Nephron progenitor cell (in vitro differentiated cells): ENCODE data around the gene TPP1.

Experiments used
- DNase-seq: peaks from one replicate; pipeline ENCODE4 v3.0.0; 2021
- H3K27ac Mint-ChIP-seq: 2 replicates; pipeline ENCODE4 v1.8.0; 2021; ENCODE audit warnings: mild to moderate bottlenecking, moderate library complexity, mixed read lengths
- H3K27me3 Mint-ChIP-seq: 2 replicates; pipeline ENCODE4 v1.8.0; 2021; ENCODE audit warnings: mild to moderate bottlenecking, low read depth, mixed read lengths; ENCODE audit not compliant: poor library complexity
- H3K36me3 Mint-ChIP-seq: 2 replicates; pipeline ENCODE4 v1.8.0; 2021; ENCODE audit warnings: low read depth, mixed read lengths
- H3K4me1 Mint-ChIP-seq: 2 replicates; pipeline ENCODE4 v1.8.0; 2021; ENCODE audit warnings: mixed read lengths
- H3K4me3 Mint-ChIP-seq: 2 replicates; pipeline ENCODE4 v1.8.0; 2021; ENCODE audit warnings: mild to moderate bottlenecking, moderate library complexity, mixed read lengths
- H3K9me3 Mint-ChIP-seq: 2 replicates; pipeline ENCODE4 v1.8.0; 2021; ENCODE audit warnings: mild to moderate bottlenecking, moderate library complexity, mixed read lengths
- TF ChIP-seq, protein P1 (sequence below): fragments of 200-600 bp; sonication (generic); IDR thresholded peaks from 2 replicates; pipeline ENCODE4 v1.5.0; 2021; ENCODE audit warnings: antibody characterized with exemption

Gene TPP1

DNA sequence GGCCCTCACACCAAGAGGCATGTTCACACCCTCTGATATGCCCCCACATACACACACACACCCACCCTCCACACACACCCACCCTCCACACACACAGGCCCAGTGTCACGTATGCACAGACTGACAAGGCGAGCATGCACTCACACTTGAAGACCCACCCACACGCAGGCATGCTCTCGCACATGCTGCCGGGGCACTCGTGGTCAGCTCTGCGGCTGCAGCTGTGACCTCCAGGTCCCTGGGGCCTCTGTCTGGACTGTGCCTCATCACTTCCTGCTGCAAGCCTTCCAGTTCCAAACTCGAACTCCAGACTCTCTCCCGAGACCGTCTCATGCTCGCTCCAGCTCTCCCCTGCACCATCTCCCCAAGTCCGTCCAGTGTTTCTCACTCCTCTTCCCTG, 26.8 kb upstream of the TPP1 start:
- DNase-seq: no peak

DNA sequence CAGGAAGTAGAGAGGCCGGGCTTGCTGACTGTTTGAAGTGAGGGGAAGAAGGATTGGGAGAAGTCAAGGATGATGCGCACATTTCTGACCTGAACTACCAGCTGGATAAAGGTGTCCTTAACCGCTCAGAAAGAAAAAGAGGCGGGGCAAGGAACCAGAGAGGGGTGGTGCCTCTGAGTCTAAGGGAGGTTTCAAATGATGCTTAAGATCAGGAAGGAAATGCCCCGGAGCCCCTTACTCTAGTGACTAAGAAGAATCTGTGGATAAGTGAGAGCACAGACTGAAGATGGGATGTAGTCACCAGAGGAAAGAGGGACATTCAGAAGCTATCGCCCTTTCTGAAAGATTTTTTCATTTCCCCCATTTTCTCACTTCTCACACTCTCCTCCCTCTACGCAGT, 23.7 kb upstream of the TPP1 start:
- TF ChIP-seq, protein P1, sequence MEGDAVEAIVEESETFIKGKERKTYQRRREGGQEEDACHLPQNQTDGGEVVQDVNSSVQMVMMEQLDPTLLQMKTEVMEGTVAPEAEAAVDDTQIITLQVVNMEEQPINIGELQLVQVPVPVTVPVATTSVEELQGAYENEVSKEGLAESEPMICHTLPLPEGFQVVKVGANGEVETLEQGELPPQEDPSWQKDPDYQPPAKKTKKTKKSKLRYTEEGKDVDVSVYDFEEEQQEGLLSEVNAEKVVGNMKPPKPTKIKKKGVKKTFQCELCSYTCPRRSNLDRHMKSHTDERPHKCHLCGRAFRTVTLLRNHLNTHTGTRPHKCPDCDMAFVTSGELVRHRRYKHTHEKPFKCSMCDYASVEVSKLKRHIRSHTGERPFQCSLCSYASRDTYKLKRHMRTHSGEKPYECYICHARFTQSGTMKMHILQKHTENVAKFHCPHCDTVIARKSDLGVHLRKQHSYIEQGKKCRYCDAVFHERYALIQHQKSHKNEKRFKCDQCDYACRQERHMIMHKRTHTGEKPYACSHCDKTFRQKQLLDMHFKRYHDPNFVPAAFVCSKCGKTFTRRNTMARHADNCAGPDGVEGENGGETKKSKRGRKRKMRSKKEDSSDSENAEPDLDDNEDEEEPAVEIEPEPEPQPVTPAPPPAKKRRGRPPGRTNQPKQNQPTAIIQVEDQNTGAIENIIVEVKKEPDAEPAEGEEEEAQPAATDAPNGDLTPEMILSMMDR: no peak
- Mint-ChIP-seq H3K27ac (no peak overlapping the region), H3K9me3 (no peaks in the 10 kb centered on the region), H3K36me3 (peaks cover 8% of the 10 kb centered on the region), H3K27me3 (no peaks in the 10 kb centered on the region), H3K4me1 (peaks cover 8% of the 10 kb centered on the region), H3K4me3 (no peak overlapping the region)
- no peak for DNase-seq

More for the DNA sequence above, 26.8 kb upstream of the TPP1 start:
- no peaks in the 10 kb centered on the region for H3K36me3 Mint-ChIP-seq
- H3K27me3 Mint-ChIP-seq: no peaks in the 10 kb centered on the region
- peak overlapping the region; percentile 21 for H3K4me3 Mint-ChIP-seq
- no peaks in the 10 kb centered on the region for H3K9me3 Mint-ChIP-seq
- H3K27ac Mint-ChIP-seq: peak overlapping the region; percentile 71
- TF ChIP-seq, protein P1: no peak
- no peaks in the 10 kb centered on the region for H3K4me1 Mint-ChIP-seq

DNA sequence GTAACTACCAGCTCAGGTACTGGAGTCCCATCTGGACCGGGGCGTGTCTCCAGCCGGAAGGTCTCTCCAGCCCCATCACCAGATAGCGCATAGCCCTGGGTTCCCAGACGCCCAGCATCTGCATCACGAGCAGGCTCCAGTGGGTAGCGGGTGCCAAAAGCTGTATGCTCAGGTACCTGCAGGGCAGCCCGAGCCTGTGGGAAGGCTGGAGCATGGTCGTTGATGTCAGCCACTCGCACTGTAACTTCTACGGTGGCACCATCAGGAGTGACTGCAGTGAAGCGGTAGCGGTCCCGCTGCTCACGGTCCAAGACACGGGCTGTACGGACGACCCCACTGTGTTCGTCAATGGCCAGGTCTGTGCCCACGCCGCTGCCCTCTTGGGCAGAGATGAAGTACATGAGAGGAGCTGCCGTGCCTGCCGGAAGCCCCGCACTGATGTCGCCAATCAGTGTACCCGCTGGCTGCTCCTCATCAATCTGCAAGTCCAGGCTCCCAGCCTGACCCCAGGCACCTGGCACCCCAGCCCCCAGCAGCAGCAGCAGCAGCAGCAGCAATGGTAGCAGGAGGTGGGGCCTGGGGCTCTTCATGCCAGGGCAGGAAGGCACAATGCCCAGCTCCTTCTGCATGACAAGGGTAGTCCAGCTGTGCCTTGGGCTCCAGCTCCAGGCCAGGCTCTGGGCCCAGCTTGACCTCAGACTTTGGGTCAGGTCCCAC, 21.9 kb upstream of the TPP1 start:
- H3K4me1 Mint-ChIP-seq: peaks cover 8% of the 10 kb centered on the region
- no peak for DNase-seq
- no peak overlapping the region for H3K4me3 Mint-ChIP-seq
- H3K27ac Mint-ChIP-seq: no peak overlapping the region
- TF ChIP-seq, protein P1: no peak
- H3K36me3 Mint-ChIP-seq: peaks cover 8% of the 10 kb centered on the region
- H3K9me3 Mint-ChIP-seq: no peaks in the 10 kb centered on the region
- no peaks in the 10 kb centered on the region for H3K27me3 Mint-ChIP-seq

DNA sequence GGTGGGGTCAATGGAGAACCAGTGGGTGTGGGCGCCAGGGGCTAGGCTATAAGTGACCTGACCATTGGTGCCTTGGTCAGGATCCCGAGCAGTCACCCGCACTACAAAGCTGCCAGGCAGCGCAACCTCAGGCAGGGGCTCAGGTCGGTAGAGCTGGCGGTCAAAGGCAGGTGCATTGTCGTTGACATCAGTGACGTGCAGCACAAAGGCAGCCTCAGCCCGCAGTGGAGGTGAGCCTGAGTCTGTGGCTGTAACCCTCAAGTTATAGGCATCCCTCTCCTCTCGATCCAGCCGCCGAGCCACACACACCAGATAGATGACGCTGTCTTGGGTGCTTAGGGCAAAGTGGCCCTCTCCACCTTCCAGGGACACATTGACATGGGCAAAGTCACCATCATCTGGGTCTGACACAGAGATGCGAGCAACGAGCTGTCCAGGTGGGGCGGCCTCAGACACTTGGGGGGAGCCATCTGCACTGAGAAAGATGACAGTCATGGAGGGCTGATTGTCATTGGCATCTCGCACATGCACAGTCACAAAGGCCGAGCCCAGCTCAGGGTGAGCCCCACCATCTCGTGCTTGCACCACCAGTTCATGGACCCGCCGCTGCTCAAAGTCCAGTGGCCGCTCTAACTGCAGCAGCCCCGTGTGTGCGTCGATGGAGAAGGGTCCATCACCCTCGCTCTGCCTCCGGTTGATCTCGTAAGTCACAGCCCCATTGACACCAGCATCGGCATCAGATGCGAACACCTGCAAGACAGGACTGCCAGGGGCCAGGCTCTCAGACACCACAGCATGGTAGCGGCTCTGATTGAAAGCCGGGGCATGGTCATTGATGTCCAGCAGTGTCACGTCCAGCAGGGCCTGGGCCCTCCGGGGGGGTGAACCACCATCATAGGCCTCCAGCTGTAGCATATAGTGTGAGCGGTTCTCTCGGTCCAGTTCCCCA, 21.1 kb upstream of the TPP1 start:
- H3K27me3 Mint-ChIP-seq: no peaks in the 10 kb centered on the region
- TF ChIP-seq, protein P1: no peak
- H3K27ac Mint-ChIP-seq: no peak overlapping the region
- no peak overlapping the region for H3K4me3 Mint-ChIP-seq
- H3K36me3 Mint-ChIP-seq: peaks cover 8% of the 10 kb centered on the region
- no peaks in the 10 kb centered on the region for H3K9me3 Mint-ChIP-seq
- H3K4me1 Mint-ChIP-seq: peaks cover 8% of the 10 kb centered on the region
- no peak for DNase-seq

DNA sequence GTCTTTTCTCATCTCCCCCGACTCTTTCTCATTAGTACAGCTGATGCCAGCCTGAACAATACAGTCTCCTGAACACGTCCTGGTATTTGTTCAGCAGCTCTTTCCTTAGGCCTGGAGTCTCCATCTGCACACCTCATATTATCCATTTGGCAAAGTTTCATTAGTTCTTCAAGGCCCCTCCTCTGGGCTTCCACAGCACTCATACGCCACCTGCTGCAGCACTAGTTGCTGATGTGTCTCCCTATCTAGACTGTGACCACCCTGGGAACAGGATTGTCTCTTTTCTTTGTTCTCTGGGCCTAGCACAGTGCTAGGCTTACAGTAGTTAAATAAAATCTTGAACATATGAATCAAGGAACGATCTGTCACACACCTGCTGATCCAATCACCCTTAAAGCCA, 19.2 kb upstream of the TPP1 start:
- H3K27me3 Mint-ChIP-seq: no peaks in the 10 kb centered on the region
- H3K4me1 Mint-ChIP-seq: peaks cover 10% of the 10 kb centered on the region
- H3K4me3 Mint-ChIP-seq: no peak overlapping the region
- no peaks in the 10 kb centered on the region for H3K9me3 Mint-ChIP-seq
- DNase-seq: no peak
- no peak overlapping the region for H3K27ac Mint-ChIP-seq
- peaks cover 9% of the 10 kb centered on the region for H3K36me3 Mint-ChIP-seq
- TF ChIP-seq, protein P1: no peak
